Thyroid gland (tissue), 4 donors: Measurements from ENCODE around the gene ANO5. TPM values are rescaled to one million over a fixed set of nuclear protein-coding genes. Genes with fewer than 3 reads are reported as not detected.

Experiments
- DNase-seq, 2 donors: peaks; one replicate each; pipeline ENCODE4 v3.0.0-alpha.2; 2019
- H3K27ac ChIP-seq, 3 donors: fragments of 200-600 bp; sonication (generic); 1 replicate in 2 of 3; 2 replicates in 1 of 3; pipeline ENCODE4 v1.5.1; 2016 to 2019; ENCODE audit warnings: mild to moderate bottlenecking in 1 of 3, moderate library complexity in 1 of 3
- H3K27me3 ChIP-seq: fragments of 200-600 bp; sonication (generic); one replicate; pipeline ENCODE4 v1.5.1; 2019
- H3K36me3 ChIP-seq, 2 donors: fragments of 200-600 bp; sonication (generic); one replicate each; pipeline ENCODE4 v1.5.1; 2016 to 2019
- H3K4me1 ChIP-seq, 2 donors: fragments of 200-600 bp; sonication (generic); one replicate each; pipeline ENCODE4 v1.5.1; 2017 to 2019
- H3K4me3 ChIP-seq, 3 donors: fragments of 200-600 bp; sonication (generic); replicated peaks in 1 of 3; 1 replicate in 2 of 3; 2 replicates in 1 of 3; pipeline ENCODE4 v1.5.1; 2016; ENCODE audit warnings: mild to moderate bottlenecking in 1 of 3
- H3K9me3 ChIP-seq: fragments of 200-600 bp; sonication (generic); one replicate; pipeline ENCODE4 v1.5.1; 2017
- POLR2A ChIP-seq, 2 donors: fragments of 450-650 bp; IDR thresholded peaks; one replicate each; pipeline ENCODE4 v1.6.1; 2017; ENCODE audit warnings: antibody characterized with exemption in 2 of 2, mild to moderate bottlenecking in 2 of 2, moderate library complexity in 1 of 2
- WGBS, 2 donors: methylation state at CpG; one replicate each; pipeline ENCODE4 v1.1.5; 2017; 5-methylcytosine and 5-hydroxymethylcytosine counted together
- intact Hi-C: fragments of 100-400 bp; cut with DNase I; formaldehyde crosslinking; loops from one replicate; pipeline ENCODE4 v1.15.1; 2023
- total RNA-seq, 4 donors: library from RNA; depleted of rRNA; stranded (reverse); fragments of >200 nt; gene quantifications; one replicate each; pipeline ENCODE4 v1.2.3, GENCODE V29; 2016
- TF ChIP-seq, protein P1 (sequence below), 6 experiments: fragments of 200-600 bp in 3 of 6; fragments of 450-650 bp in 3 of 6; sonication (generic) in 3 of 6; IDR thresholded peaks; one replicate each; pipeline ENCODE4 v1.5.1; 2016 to 2019; ENCODE audit warnings: antibody characterized with exemption in 6 of 6, mild to moderate bottlenecking in 2 of 6, inconsistent platforms in 1 of 6, moderate library complexity in 1 of 6

Gene ANO5
- total RNA-seq, 4 donors from 2014 or later: 7.4 to 13.8 (median 9.7) TPM

DNA sequence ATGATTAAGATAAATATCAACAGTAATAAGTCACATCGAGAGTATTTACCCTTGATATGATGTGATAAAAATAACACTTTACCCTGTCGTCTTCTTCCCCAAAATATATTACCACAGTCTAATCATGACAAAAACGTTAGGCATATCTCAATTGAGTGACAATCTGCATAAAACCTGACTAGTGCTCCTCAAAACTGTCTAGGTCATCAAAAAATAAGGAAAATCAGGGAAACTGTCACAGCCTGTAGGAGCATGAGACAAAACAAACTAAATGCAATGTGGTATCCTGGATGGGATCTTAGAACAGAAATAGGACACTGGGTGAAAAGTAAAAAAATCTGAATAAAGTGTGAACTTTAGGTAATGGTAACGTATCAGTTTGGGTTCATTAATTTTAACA is 19.4 kb upstream of the ANO5 start:
- Histone ChIP-seq H3K36me3 (no peaks in the 10 kb centered on the region), H3K9me3 (no peaks in the 10 kb centered on the region), H3K4me3 (no peak overlapping the region), H3K27me3 (no peaks in the 10 kb centered on the region), H3K4me1 (no peaks in the 10 kb centered on the region), H3K27ac (no peak overlapping the region)
- TF ChIP-seq, protein P1, sequence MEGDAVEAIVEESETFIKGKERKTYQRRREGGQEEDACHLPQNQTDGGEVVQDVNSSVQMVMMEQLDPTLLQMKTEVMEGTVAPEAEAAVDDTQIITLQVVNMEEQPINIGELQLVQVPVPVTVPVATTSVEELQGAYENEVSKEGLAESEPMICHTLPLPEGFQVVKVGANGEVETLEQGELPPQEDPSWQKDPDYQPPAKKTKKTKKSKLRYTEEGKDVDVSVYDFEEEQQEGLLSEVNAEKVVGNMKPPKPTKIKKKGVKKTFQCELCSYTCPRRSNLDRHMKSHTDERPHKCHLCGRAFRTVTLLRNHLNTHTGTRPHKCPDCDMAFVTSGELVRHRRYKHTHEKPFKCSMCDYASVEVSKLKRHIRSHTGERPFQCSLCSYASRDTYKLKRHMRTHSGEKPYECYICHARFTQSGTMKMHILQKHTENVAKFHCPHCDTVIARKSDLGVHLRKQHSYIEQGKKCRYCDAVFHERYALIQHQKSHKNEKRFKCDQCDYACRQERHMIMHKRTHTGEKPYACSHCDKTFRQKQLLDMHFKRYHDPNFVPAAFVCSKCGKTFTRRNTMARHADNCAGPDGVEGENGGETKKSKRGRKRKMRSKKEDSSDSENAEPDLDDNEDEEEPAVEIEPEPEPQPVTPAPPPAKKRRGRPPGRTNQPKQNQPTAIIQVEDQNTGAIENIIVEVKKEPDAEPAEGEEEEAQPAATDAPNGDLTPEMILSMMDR (IDR thresholded peaks at IDR 0.05): no peak
- no peak for TF ChIP-seq POLR2A (IDR thresholded peaks at IDR 0.05)
- intact Hi-C loops: no loop called here
- WGBS, 2 donors: 70 to 72% methylated on average over 4 of the region's 4 CpGs
- no peak for DNase-seq

DNA sequence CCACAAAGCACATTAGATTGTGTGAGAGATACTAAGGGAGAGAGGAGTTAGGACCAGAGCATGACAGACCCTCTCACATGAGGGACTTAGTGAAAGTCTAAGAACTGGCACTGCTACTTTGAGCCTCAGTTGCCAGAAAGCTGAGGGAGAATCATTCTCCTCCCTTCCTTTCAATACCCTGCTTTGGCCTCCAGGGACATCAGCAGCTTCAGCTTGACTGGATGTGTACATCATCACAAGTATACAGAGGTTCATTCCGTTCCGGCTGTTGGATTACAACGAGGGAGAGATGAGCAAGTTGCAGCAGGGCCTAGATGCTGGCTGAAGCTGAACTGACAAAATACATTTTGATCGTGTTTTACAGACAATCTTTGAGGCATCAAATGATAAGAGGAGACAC is 15.7 kb upstream of the ANO5 start:
- TF ChIP-seq POLR2A (IDR thresholded peaks at IDR 0.05): no peak
- TF ChIP-seq, protein P1 (IDR thresholded peaks at IDR 0.05): no peak

DNA sequence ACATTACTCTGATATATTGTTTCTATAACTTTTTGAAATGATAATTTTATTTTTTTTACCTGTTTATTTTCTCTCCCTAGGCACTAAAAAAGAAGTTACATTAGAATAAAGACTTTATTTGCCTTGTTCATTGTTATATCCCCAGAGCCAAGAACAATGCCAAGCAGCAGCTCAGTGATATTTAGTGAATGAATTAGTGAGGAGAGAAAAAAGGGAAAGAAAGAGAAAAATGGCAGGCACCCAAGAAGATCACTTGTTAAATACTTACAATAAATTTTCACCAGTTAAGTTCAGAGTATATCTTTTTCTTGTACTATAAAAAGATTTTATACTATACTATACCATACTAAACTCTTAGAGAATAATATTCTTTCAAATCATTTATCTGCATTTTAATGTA is 13.3 kb upstream of the ANO5 start:
- no peaks in the 10 kb centered on the region for H3K9me3 ChIP-seq
- intact Hi-C loops: no loop called here
- no peak for TF ChIP-seq POLR2A (IDR thresholded peaks at IDR 0.05)
- TF ChIP-seq, protein P1 (IDR thresholded peaks at IDR 0.05): no peak
- no peaks in the 10 kb centered on the region for H3K4me1 ChIP-seq
- no peaks in the 10 kb centered on the region for H3K27me3 ChIP-seq
- no peaks in the 10 kb centered on the region for H3K36me3 ChIP-seq
- H3K4me3 ChIP-seq: no peak overlapping the region
- no peak for DNase-seq
- no peak overlapping the region for H3K27ac ChIP-seq

More for the DNA sequence above, 15.7 kb upstream of the ANO5 start:
- Histone ChIP-seq H3K4me1 (no peaks in the 10 kb centered on the region), H3K4me3 (no peak overlapping the region), H3K27ac (no peak overlapping the region), H3K27me3 (no peaks in the 10 kb centered on the region), H3K36me3 (no peaks in the 10 kb centered on the region), H3K9me3 (no peaks in the 10 kb centered on the region)
- intact Hi-C loops: no loop called here
- 50 to 51% methylated on average over 4 of the region's 4 CpGs for WGBS, 2 donors
- DNase-seq: no peak

DNA sequence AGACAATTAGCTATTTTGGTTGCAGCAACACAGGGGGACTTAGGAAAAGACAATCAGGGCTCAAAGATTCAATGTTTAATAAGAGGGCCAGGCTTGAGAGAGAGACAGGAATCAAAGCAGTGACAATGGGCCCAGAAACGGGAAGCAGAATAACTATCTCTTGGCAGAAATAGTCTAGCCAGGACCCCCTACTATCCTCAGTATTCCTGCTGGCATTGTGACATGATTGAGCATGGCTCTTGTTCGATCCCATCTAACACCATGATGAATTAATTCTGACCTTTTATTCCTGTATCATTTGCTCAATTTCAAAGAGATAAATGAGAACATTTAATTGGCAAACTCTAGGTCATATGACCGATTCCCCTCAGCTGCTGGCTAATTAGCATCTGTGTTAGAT is 12.8 kb upstream of the ANO5 start:
- no peak for DNase-seq
- no peaks in the 10 kb centered on the region for H3K4me1 ChIP-seq
- intact Hi-C loops: no loop called here
- no peak overlapping the region for H3K27ac ChIP-seq
- H3K36me3 ChIP-seq: no peaks in the 10 kb centered on the region
- no peaks in the 10 kb centered on the region for H3K27me3 ChIP-seq
- no peaks in the 10 kb centered on the region for H3K9me3 ChIP-seq
- H3K4me3 ChIP-seq: no peak overlapping the region
- no peak for TF ChIP-seq POLR2A (IDR thresholded peaks at IDR 0.05)
- TF ChIP-seq, protein P1 (IDR thresholded peaks at IDR 0.05): no peak
- WGBS, 2 donors: 74 to 87% methylated on average over 3 of the region's 3 CpGs

DNA sequence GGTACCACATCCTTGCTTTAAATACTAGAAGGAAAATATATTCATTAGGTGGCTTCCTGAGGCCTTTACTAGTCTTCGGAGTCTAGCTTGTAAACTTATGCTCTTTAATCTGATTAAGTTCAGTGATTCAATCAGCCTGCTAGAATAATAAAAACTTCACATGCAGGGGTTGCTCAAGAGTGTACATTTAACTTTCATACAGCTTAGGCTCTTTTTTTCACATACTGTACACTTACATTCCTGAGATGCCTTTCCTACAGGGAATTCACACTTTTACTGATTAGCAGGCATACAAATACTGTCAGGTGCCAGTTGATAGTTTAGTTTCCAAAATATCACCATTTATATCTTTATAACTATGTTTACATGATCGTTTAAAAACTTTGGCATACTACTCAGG is 3.2 kb upstream of the ANO5 start:
- 65 to 66% methylated on average over 2 of the region's 2 CpGs for WGBS, 2 donors
- Histone ChIP-seq H3K27me3 (no peaks in the 10 kb centered on the region), H3K4me1 (peaks cover 0 to 8% of the 10 kb centered on the region in 2 donors), H3K27ac (no peak overlapping the region), H3K36me3 (no peaks in the 10 kb centered on the region), H3K9me3 (no peaks in the 10 kb centered on the region), H3K4me3 (no peak overlapping the region)
- intact Hi-C loops: no loop called here
- no peak for DNase-seq
- TF ChIP-seq POLR2A (IDR thresholded peaks at IDR 0.05): no peak
- TF ChIP-seq, protein P1 (IDR thresholded peaks at IDR 0.05): no peak
